GM20000 (cell line): Measurements from ENCODE around the gene PTCD2.
A peak's percentile ranks its signal among the peaks of the same experiment; 100 is the strongest.

Source experiments
- DNase-seq: peaks from one replicate; pipeline ENCODE4 v3.0.0; 2012; ENCODE audit warnings: low spot score
- TF ChIP-seq, protein P1 (sequence below): IDR thresholded peaks from 2 replicates; pipeline ENCODE4 v1.5.1; 2012; ENCODE audit warnings: mild to moderate bottlenecking, control low read depth; ENCODE audit errors: extremely low read depth, missing control alignments

The PTCD2 gene

DNA sequence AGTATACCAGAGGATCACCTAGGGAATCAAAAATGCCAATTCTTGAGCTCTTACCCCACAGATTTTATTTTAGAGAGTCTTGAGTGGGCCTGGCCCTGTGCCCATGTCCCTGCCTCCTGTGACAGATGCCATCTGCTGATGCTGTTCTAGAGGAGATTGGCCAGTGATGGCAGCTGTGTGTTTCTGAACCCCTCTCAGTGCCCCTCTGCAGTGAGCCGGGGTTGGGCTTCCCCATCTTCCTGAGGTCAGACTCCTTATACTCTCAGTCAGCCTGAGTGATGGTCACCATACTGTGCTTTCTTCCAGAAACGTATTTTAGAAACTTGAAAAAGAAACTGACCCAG, 6.1 kb downstream of the PTCD2 start:
- TF ChIP-seq, protein P1, sequence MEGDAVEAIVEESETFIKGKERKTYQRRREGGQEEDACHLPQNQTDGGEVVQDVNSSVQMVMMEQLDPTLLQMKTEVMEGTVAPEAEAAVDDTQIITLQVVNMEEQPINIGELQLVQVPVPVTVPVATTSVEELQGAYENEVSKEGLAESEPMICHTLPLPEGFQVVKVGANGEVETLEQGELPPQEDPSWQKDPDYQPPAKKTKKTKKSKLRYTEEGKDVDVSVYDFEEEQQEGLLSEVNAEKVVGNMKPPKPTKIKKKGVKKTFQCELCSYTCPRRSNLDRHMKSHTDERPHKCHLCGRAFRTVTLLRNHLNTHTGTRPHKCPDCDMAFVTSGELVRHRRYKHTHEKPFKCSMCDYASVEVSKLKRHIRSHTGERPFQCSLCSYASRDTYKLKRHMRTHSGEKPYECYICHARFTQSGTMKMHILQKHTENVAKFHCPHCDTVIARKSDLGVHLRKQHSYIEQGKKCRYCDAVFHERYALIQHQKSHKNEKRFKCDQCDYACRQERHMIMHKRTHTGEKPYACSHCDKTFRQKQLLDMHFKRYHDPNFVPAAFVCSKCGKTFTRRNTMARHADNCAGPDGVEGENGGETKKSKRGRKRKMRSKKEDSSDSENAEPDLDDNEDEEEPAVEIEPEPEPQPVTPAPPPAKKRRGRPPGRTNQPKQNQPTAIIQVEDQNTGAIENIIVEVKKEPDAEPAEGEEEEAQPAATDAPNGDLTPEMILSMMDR, result no peak
- DNase-seq, result no peak

DNA sequence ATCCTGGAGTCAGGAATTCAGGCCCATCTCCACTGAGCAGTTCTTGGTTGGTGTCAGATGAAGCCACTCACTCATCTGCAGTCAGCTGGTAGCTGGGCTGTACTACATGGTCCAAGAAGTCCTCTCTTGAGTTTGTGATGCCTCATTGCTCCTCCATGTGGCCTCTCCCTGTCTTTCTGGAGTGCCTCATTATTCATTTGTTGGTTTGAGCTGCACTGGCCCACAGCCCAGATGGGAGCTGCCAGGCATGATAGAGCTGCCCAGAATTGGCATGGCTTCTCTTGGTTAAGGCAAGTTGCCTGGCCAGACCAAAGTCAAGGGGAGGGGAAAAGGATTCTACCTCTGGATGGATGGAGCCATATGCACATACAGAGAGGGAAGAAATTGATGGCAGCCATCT, 8.0 kb downstream of the PTCD2 start:
- no peak for DNase-seq
- TF ChIP-seq, protein P1, result no peak

DNA sequence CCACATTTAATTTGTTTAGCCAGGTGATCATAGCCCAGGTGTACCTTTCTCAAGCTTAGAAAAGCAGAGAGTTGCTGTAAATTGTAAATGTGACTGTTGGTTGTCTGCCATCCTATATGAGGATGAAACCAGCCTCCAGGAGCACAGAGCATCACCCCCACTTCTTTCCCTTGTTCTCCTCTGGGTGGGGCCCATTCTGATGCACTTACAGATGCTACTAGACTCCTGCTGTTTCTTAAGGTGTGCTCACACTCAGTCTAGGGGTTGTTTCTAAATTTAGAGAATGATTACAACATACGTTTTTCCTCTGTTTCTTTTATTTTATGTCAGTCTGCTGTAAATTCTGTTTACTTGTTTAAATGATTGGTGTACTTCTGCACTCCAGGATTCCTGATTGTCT, 10.5 kb downstream of the PTCD2 start:
- TF ChIP-seq, protein P1, result no peak
- no peak for DNase-seq

DNA sequence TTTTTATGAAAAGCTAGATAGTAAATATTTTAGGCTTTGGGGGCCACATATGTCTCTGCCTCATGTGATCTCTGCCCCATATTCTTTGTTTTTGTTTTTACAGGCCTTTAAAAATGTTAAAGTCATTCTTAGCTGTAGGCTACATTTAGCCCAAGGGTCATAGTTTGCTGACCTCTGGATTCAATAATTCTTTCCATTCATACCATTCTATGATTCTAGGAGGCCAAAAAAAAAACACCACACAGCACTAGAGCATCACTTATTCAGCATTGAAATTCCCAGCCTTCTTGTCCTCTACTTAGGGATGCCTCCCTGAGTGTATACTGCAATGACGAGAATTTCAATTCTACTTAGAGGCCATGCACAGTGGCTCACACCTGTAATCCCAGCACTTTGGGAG, 17.0 kb downstream of the PTCD2 start:
- TF ChIP-seq, protein P1, result no peak
- no peak for DNase-seq

DNA sequence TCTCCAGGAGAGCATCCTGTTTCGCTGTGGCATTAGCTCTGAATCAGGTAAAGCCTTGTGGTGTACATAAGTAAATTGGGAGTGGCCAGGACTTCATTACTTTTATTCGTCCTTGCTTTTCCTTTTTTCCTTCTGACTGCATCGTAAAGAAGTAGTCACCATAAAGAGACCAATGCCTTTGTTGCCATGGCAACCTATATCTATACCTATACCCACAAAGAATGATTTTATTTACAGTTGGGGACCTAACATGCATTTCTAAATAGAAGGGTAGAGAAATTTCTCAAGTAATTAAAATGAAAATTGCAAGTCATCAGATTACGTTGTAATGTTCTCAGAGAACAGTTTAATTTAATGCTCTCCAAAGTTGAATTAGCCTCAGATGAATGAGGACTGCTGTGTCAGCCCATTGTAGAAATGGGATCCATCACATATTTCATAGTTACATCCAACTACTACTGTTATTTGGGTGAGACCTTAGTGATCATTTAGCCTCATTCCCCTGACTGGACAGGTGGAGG, 18.6 kb downstream of the PTCD2 start:
- TF ChIP-seq, protein P1, result no peak
- no peak for DNase-seq

DNA sequence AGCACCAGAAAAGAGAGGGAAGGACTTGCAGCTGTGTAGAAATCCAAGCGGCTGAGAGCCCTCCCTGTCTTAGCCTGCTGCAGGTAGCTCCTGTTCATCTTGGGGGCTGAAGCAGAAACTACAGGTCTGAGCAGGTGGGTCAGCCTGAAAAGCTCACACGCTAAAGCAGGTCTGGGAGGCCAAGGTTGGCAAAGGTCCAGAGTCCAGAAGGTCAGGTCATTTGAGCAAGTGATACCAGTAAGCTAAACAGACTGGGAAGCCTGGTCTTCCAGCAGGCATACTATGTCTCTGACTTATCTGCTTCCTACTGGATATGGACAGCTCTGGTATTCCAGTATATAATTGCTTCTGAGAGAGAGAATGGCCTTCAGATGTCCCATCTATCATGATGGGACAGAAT, 26.2 kb downstream of the PTCD2 start:
- TF ChIP-seq, protein P1, result no peak
- no peak for DNase-seq

DNA sequence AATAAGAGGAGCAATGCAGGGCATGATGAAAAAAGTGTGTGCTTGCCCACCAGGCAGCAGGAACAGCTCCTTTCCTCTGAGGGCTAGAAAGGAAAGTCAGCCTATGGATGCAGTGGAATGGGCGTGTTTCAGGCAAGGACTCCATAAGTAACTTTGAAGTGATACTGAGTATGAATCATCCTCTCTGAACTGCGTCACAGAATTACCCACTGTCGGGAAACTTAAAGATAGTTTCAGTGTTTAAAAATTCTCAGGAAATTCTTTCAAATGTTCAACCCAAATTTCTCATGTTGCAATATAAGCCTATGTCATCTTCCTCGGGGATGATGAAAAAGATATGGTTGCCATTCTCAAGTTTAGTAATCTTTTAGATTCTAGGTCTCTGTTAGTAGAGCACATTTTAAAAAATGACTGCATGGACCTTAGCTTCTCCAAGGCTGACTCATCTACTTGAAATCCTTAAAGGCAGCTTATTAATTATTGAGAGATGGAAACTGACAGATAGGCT, 27.7 kb downstream of the PTCD2 start:
- DNase-seq, result peak; percentile 16
- TF ChIP-seq, protein P1, result no peak
